Gastroesophageal sphincter (tissue), 3 donors: ENCODE results near the gene GNAI2.

Experiments
- EP300 ChIP-seq: sonication (generic); formaldehyde crosslinking; IDR thresholded peaks from one replicate; pipeline ENCODE4 v1.6.1; 2017; ENCODE audit warnings: antibody characterized with exemption, mild to moderate bottlenecking
- POLR2A ChIP-seq, 2 donors: fragments of 450-650 bp; IDR thresholded peaks; one replicate each; pipeline ENCODE4 v1.6.1; 2017; ENCODE audit warnings: antibody characterized with exemption in 2 of 2, mild to moderate bottlenecking in 2 of 2, moderate library complexity in 1 of 2
- POLR2AphosphoS5 ChIP-seq: sonication (generic); formaldehyde crosslinking; IDR thresholded peaks from one replicate; pipeline ENCODE4 v1.6.1; 2017; ENCODE audit warnings: antibody characterized with exemption
- TF ChIP-seq, protein P1 (sequence below), 4 experiments: fragments of 200-600 bp in 2 of 4; fragments of 450-650 bp in 2 of 4; sonication (generic) in 1 of 4; IDR thresholded peaks; one replicate each; pipeline ENCODE4 v1.5.1; 2017 to 2019; ENCODE audit warnings: antibody characterized with exemption in 4 of 4, mild to moderate bottlenecking in 2 of 4, moderate library complexity in 2 of 4

DNA sequence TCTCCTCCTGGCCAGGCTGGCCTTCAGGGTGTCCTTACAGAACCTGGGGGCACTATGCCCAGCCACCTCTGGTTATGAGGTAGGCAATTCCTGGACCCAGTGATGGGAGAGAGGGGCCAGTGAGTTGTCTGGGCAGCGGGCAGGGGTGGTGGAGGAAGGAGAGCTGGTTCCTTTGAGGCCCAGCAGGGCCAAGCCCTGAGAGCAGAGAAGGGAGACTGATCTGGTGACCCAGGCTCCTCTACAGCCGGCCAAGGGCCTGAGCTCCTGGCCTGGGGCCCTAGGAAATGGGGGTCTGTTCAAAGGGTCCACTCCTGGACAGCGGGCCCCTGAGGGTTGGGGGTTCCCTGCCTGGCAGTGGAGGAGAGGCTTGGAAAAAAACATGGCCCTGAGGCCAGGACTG, 23.0 kb upstream of the GNAI2 start:
- TF ChIP-seq, protein P1, sequence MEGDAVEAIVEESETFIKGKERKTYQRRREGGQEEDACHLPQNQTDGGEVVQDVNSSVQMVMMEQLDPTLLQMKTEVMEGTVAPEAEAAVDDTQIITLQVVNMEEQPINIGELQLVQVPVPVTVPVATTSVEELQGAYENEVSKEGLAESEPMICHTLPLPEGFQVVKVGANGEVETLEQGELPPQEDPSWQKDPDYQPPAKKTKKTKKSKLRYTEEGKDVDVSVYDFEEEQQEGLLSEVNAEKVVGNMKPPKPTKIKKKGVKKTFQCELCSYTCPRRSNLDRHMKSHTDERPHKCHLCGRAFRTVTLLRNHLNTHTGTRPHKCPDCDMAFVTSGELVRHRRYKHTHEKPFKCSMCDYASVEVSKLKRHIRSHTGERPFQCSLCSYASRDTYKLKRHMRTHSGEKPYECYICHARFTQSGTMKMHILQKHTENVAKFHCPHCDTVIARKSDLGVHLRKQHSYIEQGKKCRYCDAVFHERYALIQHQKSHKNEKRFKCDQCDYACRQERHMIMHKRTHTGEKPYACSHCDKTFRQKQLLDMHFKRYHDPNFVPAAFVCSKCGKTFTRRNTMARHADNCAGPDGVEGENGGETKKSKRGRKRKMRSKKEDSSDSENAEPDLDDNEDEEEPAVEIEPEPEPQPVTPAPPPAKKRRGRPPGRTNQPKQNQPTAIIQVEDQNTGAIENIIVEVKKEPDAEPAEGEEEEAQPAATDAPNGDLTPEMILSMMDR (IDR thresholded peaks at IDR 0.05) = no peak
- TF ChIP-seq POLR2AphosphoS5 = no peak
- TF ChIP-seq EP300 = no peak
- TF ChIP-seq POLR2A (IDR thresholded peaks at IDR 0.05) = no peak
